ENCODE data around the gene KLF13.

DNA sequence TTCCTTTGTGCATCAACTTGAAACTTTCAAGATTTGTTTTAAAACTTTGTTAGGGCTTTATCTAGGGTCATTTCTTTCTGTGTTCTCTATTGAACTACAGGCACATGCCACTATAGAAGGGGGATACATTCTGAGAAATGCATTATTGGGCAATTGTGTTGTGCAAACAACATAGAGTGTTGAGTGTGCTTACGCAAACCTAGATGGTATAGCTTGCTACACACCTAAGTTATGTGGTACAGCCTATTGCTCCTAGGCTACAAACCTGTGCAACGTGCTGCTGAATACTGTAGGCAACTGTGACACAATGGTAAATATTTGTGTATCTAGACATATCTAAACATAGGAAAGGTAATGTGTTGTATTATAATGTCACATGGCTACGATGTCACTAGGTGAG, 33.0 kb upstream of the KLF13 start:
- TF ChIP-seq, protein P1, sequence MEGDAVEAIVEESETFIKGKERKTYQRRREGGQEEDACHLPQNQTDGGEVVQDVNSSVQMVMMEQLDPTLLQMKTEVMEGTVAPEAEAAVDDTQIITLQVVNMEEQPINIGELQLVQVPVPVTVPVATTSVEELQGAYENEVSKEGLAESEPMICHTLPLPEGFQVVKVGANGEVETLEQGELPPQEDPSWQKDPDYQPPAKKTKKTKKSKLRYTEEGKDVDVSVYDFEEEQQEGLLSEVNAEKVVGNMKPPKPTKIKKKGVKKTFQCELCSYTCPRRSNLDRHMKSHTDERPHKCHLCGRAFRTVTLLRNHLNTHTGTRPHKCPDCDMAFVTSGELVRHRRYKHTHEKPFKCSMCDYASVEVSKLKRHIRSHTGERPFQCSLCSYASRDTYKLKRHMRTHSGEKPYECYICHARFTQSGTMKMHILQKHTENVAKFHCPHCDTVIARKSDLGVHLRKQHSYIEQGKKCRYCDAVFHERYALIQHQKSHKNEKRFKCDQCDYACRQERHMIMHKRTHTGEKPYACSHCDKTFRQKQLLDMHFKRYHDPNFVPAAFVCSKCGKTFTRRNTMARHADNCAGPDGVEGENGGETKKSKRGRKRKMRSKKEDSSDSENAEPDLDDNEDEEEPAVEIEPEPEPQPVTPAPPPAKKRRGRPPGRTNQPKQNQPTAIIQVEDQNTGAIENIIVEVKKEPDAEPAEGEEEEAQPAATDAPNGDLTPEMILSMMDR (IDR thresholded peaks at IDR 0.05) = no peak
- TF ChIP-seq JUNB (IDR thresholded peaks at IDR 0.05) = no peak
- no peak for TF ChIP-seq RNF2 (IDR thresholded peaks at IDR 0.05; ENCODE audit: borderline replicate concordance, low read depth)
- no peak for TF ChIP-seq ESRRA (IDR thresholded peaks at IDR 0.05; ENCODE audit: borderline replicate concordance, low read length)
- TF ChIP-seq POLR2AphosphoS2 (conservative IDR thresholded peaks at IDR 0.05; ENCODE audit: low read length) = no peak
- TF ChIP-seq EP300 (IDR thresholded peaks at IDR 0.05) = no peak
- no peak for TF ChIP-seq RFX5 (IDR thresholded peaks at IDR 0.05)
- TF ChIP-seq RAD21 (conservative IDR thresholded peaks at IDR 0.05 in 1 of 2, IDR thresholded peaks at IDR 0.05 in 1 of 2) = no peak
- no peak for TF ChIP-seq NR3C1 (IDR thresholded peaks at IDR 0.05)
- TF ChIP-seq MYC (IDR thresholded peaks at IDR 0.05; ENCODE audit: borderline replicate concordance, low read length) = no peak
- TF ChIP-seq CBX8 (IDR thresholded peaks at IDR 0.05) = no peak

Data from A549 (cell line).